ENCODE results near the gene GLI2.

- TF ChIP-seq CTCF (IDR thresholded peaks at IDR 0.05) = no peak
- no peak for TF ChIP-seq ELK1 (IDR thresholded peaks at IDR 0.05; ENCODE audit: low read depth, low read length)
- no peak for TF ChIP-seq POLR2A (IDR thresholded peaks at IDR 0.05; ENCODE audit: low read length)
- no peak for TF ChIP-seq HDAC2 (IDR thresholded peaks at IDR 0.05)
Measured at GRCh38 chr2:120761911-120762310, 26.2 kb downstream of the GLI2 start.

All from A549 (cell line).